B cell (primary cell): ENCODE data around the gene CCDC88B. TPM values are rescaled to one million over a fixed set of nuclear protein-coding genes. Genes with fewer than 3 reads are reported as not detected.

ENCODE experiments used
- ATAC-seq: fragments of 200-7000 bp; cut with Tn5 transposase; one replicate; pipeline ENCODE4 v1.10.0; 2021; ENCODE audit warnings: low read depth, mild to moderate bottlenecking, moderate number of reproducible peaks, moderate library complexity
- CTCF ChIA-PET: fragments of 350-600 bp; sonication (Branson Sonifier 250); formaldehyde crosslinking; loops from one replicate; lab custom pipeline; 2021; ENCODE audit warnings: antibody characterized with exemption, inconsistent platforms; lab: Charles Lee
- POLR2A ChIA-PET: fragments of 350-600 bp; sonication (Branson Sonifier 250); formaldehyde crosslinking; loops from one replicate; lab custom pipeline; 2021; ENCODE audit warnings: antibody characterized with exemption; lab: Charles Lee
- DNase-seq: peaks from one replicate; pipeline ENCODE4 v3.0.0; 2013
- H2AFZ ChIP-seq: 2 replicates; pipeline ENCODE4 v1.6.1; 2012; ENCODE audit warnings: mild to moderate bottlenecking, low read depth, low read length; ENCODE audit not compliant: insufficient read depth, poor library complexity, severe bottlenecking
- H3K27ac ChIP-seq, 2 donors: 1 replicate in 1 of 2; 2 replicates in 1 of 2; pipeline ENCODE4 v1.5.1; 2012 to 2013; ENCODE audit warnings: low read length in 2 of 2, mild to moderate bottlenecking in 2 of 2, moderate library complexity in 1 of 2
- H3K27me3 ChIP-seq, 4 experiments: fragments of 200-600 bp in 1 of 4; sonication (generic) in 1 of 4; replicated peaks in 1 of 4; 1 replicate in 2 of 4; 2 replicates in 2 of 4; pipeline versions ENCODE4 v1.6.1 to v1.7.0; 2013 to 2016; ENCODE audit warnings: low read length in 3 of 4, mild to moderate bottlenecking in 2 of 4, mixed read lengths in 1 of 4, moderate library complexity in 1 of 4; ENCODE audit not compliant: insufficient read depth in 4 of 4, control insufficient read depth in 3 of 4; ENCODE audit errors: control extremely low read depth in 1 of 4
- H3K36me3 ChIP-seq, 2 experiments: replicated peaks in 1 of 2; 1 replicate in 1 of 2; 2 replicates in 1 of 2; pipeline versions ENCODE4 v1.6.1 to v1.7.1; 2013; ENCODE audit warnings: low read length in 1 of 2; ENCODE audit not compliant: insufficient read depth in 2 of 2, control insufficient read depth in 1 of 2; ENCODE audit errors: control extremely low read depth in 1 of 2, extremely low read depth in 1 of 2
- H3K4me1 ChIP-seq, 2 donors: fragments of 200-600 bp in 1 of 2; sonication (generic) in 1 of 2; 1 replicate in 1 of 2; 2 replicates in 1 of 2; pipeline versions ENCODE4 v1.5.1 to v1.6.1; 2013 to 2017; ENCODE audit warnings: low read length in 2 of 2; ENCODE audit not compliant: control insufficient read depth in 2 of 2, insufficient read depth in 2 of 2
- H3K4me2 ChIP-seq: replicated peaks from 2 replicates; pipeline ENCODE3; 2012; ENCODE audit warnings: mild to moderate bottlenecking, low read depth, low read length; ENCODE audit not compliant: poor library complexity, severe bottlenecking
- H3K4me3 ChIP-seq, 5 experiments: fragments of 200-600 bp in 1 of 5; sonication (generic) in 1 of 5; 1 replicate in 3 of 5; 2 replicates in 2 of 5; pipeline versions ENCODE4 v1.5.1 to v1.7.0; 2011 to 2016; ENCODE audit warnings: low read length in 4 of 5, mild to moderate bottlenecking in 4 of 5, low read depth in 2 of 5, control low read depth in 1 of 5, moderate library complexity in 1 of 5; ENCODE audit not compliant: insufficient read depth in 1 of 5; ENCODE audit errors: control extremely low read depth in 1 of 5, extremely low read depth in 1 of 5
- H3K79me2 ChIP-seq: fragments of 200-600 bp; sonication (generic); one replicate; pipeline ENCODE4 v1.6.0; 2016; ENCODE audit warnings: low read length; ENCODE audit not compliant: control insufficient read depth, insufficient read depth
- H3K9ac ChIP-seq: fragments of 200-600 bp; sonication (generic); 2 replicates; pipeline ENCODE4 v1.6.1; 2017; ENCODE audit warnings: mild to moderate bottlenecking, low read length, moderate library complexity
- H3K9me3 ChIP-seq, 3 donors: one replicate each; pipeline versions ENCODE4 v1.6.1 to v1.7.1; 2013; ENCODE audit warnings: low read length in 2 of 3; ENCODE audit not compliant: control insufficient read depth in 2 of 3, insufficient read depth in 1 of 3; ENCODE audit errors: control extremely low read depth in 1 of 3
- H4K20me1 ChIP-seq: 2 replicates; pipeline ENCODE4 v1.6.0; 2012; ENCODE audit warnings: mild to moderate bottlenecking, low read length; ENCODE audit not compliant: insufficient read depth, control insufficient read depth, poor library complexity, severe bottlenecking
- H3K27ac Mint-ChIP-seq: one replicate; pipeline ENCODE4 v1.8.0; 2021; ENCODE audit warnings: mixed read lengths
- H3K27me3 Mint-ChIP-seq: one replicate; pipeline ENCODE4 v1.8.0; 2021; ENCODE audit warnings: mixed read lengths
- H3K4me1 Mint-ChIP-seq: one replicate; pipeline ENCODE4 v1.8.0; 2021; ENCODE audit warnings: mixed read lengths
- H3K4me3 Mint-ChIP-seq: one replicate; pipeline ENCODE4 v1.8.0; 2021; ENCODE audit warnings: mixed read lengths
- H3K9me3 Mint-ChIP-seq: one replicate; pipeline ENCODE4 v1.8.0; 2022; ENCODE audit warnings: mixed read lengths; ENCODE audit not compliant: insufficient read depth
- EZH2 ChIP-seq: IDR thresholded peaks from 2 replicates; pipeline ENCODE4 v1.6.1; 2012; ENCODE audit warnings: borderline replicate concordance, low read depth, mild to moderate bottlenecking, moderate library complexity, low read length; ENCODE audit not compliant: insufficient read depth, poor library complexity, severe bottlenecking
- WGBS: methylation state at CpG from one replicate; pipeline ENCODE4 v1.1.5; 2013; ENCODE audit warnings: missing lambda C conversion rate; ENCODE audit not compliant: insufficient coverage; 5-methylcytosine and 5-hydroxymethylcytosine counted together
- intact Hi-C: fragments of 100-400 bp; cut with micrococcal nuclease; formaldehyde crosslinking; loops from one replicate; pipeline ENCODE4 v1.10.0; 2022
- polyA plus RNA-seq: library from polyadenylated mRNA; depleted of rRNA; stranded (reverse); fragments of >200 nt; gene quantifications from 2 replicates; pipeline ENCODE4 v1.2.3, GENCODE V29; 2012
- total RNA-seq, 2 donors: library from RNA; stranded (reverse); fragments of 120-200 nt in 1 of 2; gene quantifications; 1 replicate in 1 of 2; 2 replicates in 1 of 2; pipeline versions ENCODE4 v1.2.3 to v1.2.4, GENCODE V29; 2013 to 2022
- TF ChIP-seq, protein P1 (sequence below): fragments of 200-600 bp; IDR thresholded peaks from one replicate; pipeline ENCODE4 v1.8.0; 2022; ENCODE audit warnings: antibody characterized with exemption, mild to moderate bottlenecking

CCDC88B gene
- total and polyA plus RNA-seq, 2 donors (not counting 1 experiment from before 2014, with no cell fraction given), result 172 to 208 TPM

DNA sequence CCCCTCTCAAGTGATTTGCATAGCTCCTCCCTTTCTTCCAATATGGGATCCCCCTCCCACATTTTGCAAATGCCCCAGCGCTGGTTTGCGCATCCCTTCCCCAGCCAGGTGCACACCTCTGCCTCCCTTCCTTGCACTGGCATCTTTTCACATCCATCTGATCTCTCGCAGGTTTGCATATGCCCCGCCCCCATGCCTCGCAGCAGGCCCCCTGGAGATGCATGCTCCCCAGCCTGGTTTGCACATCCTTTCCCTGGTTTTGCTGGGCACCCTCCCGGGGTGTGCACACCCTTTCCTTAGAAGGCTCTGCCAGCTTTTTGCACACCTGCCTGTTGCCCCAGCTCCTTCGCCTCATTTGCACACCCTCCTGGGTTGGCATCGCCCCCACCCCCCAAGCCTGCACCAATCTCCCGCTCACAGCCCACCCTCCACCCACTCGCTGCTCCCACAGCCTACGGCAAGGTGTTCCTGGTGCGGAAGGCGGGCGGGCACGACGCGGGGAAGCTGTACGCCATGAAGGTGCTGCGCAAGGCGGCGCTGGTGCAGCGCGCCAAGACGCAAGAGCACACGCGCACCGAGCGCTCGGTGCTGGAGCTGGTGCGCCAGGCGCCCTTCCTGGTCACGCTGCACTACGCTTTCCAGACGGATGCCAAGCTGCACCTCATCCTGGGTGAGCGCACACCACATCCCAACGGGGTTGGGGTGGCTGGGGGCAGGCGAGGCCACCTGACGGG lies 19.9 kb downstream of the CCDC88B start:
- H3K79me2 ChIP-seq, result peaks cover 11% of the 10 kb centered on the region
- H3K27ac ChIP-seq, result no peak overlapping the region
- peaks cover 33% of the 10 kb centered on the region for H4K20me1 ChIP-seq
- Mint-ChIP-seq H3K27me3 (no peaks in the 10 kb centered on the region), H3K4me1 (peaks cover 46% of the 10 kb centered on the region), H3K27ac (peak overlapping the region; percentile 81), H3K9me3 (no peaks in the 10 kb centered on the region), H3K4me3 (peak overlapping the region; percentile 94)
- peaks cover 31 to 50% of the 10 kb centered on the region in 2 donors for H3K4me1 ChIP-seq
- ATAC-seq (no peak), DNase-seq (no peak)
- POLR2A ChIA-PET, result interaction anchor here (1.2 kb wide), 1 partner anchor 42 kb away, joined by 4 read pairs; the partner anchor contains the start of genes PRDX5 and TRMT112
- peak overlapping the region; percentile 86 for H2AFZ ChIP-seq
- peaks cover 0 to 18% of the 10 kb centered on the region in 2 experiments for H3K36me3 ChIP-seq
- H3K9me3 ChIP-seq, result no peaks in the 10 kb centered on the region
- no peaks in the 10 kb centered on the region for H3K27me3 ChIP-seq
- TF ChIP-seq, protein P1, sequence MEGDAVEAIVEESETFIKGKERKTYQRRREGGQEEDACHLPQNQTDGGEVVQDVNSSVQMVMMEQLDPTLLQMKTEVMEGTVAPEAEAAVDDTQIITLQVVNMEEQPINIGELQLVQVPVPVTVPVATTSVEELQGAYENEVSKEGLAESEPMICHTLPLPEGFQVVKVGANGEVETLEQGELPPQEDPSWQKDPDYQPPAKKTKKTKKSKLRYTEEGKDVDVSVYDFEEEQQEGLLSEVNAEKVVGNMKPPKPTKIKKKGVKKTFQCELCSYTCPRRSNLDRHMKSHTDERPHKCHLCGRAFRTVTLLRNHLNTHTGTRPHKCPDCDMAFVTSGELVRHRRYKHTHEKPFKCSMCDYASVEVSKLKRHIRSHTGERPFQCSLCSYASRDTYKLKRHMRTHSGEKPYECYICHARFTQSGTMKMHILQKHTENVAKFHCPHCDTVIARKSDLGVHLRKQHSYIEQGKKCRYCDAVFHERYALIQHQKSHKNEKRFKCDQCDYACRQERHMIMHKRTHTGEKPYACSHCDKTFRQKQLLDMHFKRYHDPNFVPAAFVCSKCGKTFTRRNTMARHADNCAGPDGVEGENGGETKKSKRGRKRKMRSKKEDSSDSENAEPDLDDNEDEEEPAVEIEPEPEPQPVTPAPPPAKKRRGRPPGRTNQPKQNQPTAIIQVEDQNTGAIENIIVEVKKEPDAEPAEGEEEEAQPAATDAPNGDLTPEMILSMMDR, result no peak
- no peak for TF ChIP-seq EZH2
- H3K4me2 ChIP-seq, result peak overlapping the region; percentile 93
- peak overlapping the region; percentile 4 to 86 (median 75) for H3K4me3 ChIP-seq
- CTCF ChIA-PET, result interaction anchor here (0.8 to 10.2 kb wide), 10 partner anchors 18 to 292 kb away, joined by 3 to 188 read pairs (median 5); partner anchors contain the start of genes PRDX5 and TRMT112
- 8% methylated on average over 38 of the region's 38 CpGs for WGBS
- peak overlapping the region; percentile 73 for H3K9ac ChIP-seq
- intact Hi-C loops, result loop anchor here (1.0 to 5.0 kb wide), 2 partner anchors 42 to 87 kb away; partner anchors contain the start of gene PRDX5
